K562 (cell line): ENCODE data around the gene UBA7. TPM values are rescaled to one million over a fixed set of nuclear protein-coding genes. Genes with fewer than 3 reads are reported as not detected.

Experiments used
- CSDE1 ChIP-seq, 2 experiments: fragments of 450-650 bp; IDR thresholded peaks; 2 replicates each; pipeline ENCODE4 v1.6.1; 2016; ENCODE audit warnings: mild to moderate bottlenecking in 1 of 2
- ESRRA ChIP-seq: fragments of 450-650 bp; IDR thresholded peaks from 2 replicates; pipeline ENCODE4 v1.6.1; 2014; ENCODE audit warnings: low read depth, mild to moderate bottlenecking, moderate library complexity, borderline replicate concordance
- FOSL1 ChIP-seq: fragments of 200-800 bp; sonication (Bioruptor generic); conservative IDR thresholded peaks from 2 replicates; pipeline ENCODE4 v1.6.1; 2016; ENCODE audit warnings: missing genetic modification characterization, missing compliant biosample characterization
- HOMEZ ChIP-seq: fragments of 250-450 bp; sonication (Bioruptor Pico); IDR thresholded peaks from 2 replicates; pipeline ENCODE4 v1.4.0; 2020; ENCODE audit warnings: mild to moderate bottlenecking, moderate library complexity
- IFI16 ChIP-seq: fragments of 250-450 bp; sonication (Bioruptor Pico); IDR thresholded peaks from 2 replicates; pipeline ENCODE4 v2.1.2; 2022; ENCODE audit warnings: mild to moderate bottlenecking, inconsistent platforms
- POLR2A ChIP-seq: fragments of 450-650 bp; conservative IDR thresholded peaks from 2 replicates; pipeline ENCODE4 v1.6.1; 2016
- RBFOX2 ChIP-seq: fragments of 200-400 bp; formaldehyde crosslinking; IDR thresholded peaks from 2 replicates; pipeline ENCODE4 v1.6.1; 2017; ENCODE audit warnings: low read depth, mild to moderate bottlenecking, low read length, moderate library complexity
- RNF2 ChIP-seq: sonication (generic); IDR thresholded peaks from 2 replicates; pipeline ENCODE4 v1.6.1; 2016
- RREB1 ChIP-seq: fragments of 250-450 bp; sonication (Bioruptor Pico); IDR thresholded peaks from 2 replicates; pipeline ENCODE4 v1.4.0; 2020
- TARDBP ChIP-seq: fragments of 450-650 bp; IDR thresholded peaks from 2 replicates; pipeline ENCODE4 v1.6.1; 2016
- TCF3 ChIP-seq: sonication (generic); formaldehyde crosslinking; IDR thresholded peaks from 2 replicates; pipeline ENCODE4 v1.4.0; 2020; ENCODE audit warnings: mild to moderate bottlenecking, missing genetic modification reagents
- TGIF2 ChIP-seq: sonication (generic); formaldehyde crosslinking; IDR thresholded peaks from 2 replicates; pipeline ENCODE4 v1.8.1; 2022; ENCODE audit warnings: mild to moderate bottlenecking, missing genetic modification reagents, moderate library complexity
- ZEB2 ChIP-seq: fragments of 450-650 bp; IDR thresholded peaks from 2 replicates; pipeline ENCODE4 v1.6.1; 2016
- ZNF232 ChIP-seq: sonication (generic); formaldehyde crosslinking; IDR thresholded peaks from 2 replicates; pipeline ENCODE4 v1.8.0; 2022; ENCODE audit warnings: mild to moderate bottlenecking, missing genetic modification reagents
- ZNF592 ChIP-seq: fragments of 450-650 bp; IDR thresholded peaks from 2 replicates; pipeline ENCODE4 v1.6.1; 2017; ENCODE audit warnings: antibody characterized with exemption, mild to moderate bottlenecking
- ZNF766 ChIP-seq: fragments of 200-800 bp; sonication (Bioruptor generic); conservative IDR thresholded peaks from 2 replicates; pipeline ENCODE4 v1.6.1; 2016; ENCODE audit warnings: missing genetic modification characterization, missing compliant biosample characterization
- ZNF830 ChIP-seq: fragments of 250-450 bp; sonication (Bioruptor Pico); IDR thresholded peaks from 2 replicates; pipeline ENCODE4 v1.5.0; 2021; ENCODE audit warnings: mild to moderate bottlenecking
- polyA plus RNA-seq, 8 experiments: library from polyadenylated mRNA; depleted of rRNA in 4 of 8; stranded (reverse) in 5 of 8; unstranded in 3 of 8; fragments of >200 nt; fragmentation: Nextera tagmentation in 2 of 8; fragmentation: Illumina TruSeq in 1 of 8; extraction: Ambion mirVana in 2 of 8; extraction: Trizol in 1 of 8; gene quantifications; 2 replicates each; pipeline versions ENCODE4 v1.2.1 to v1.2.3, GENCODE V29; 2011 to 2014; ENCODE audit warnings: inconsistent platforms in 1 of 8, missing spikeins in 1 of 8
- total RNA-seq, 7 experiments: library from RNA; depleted of rRNA in 6 of 7; stranded (reverse); fragments of >200 nt in 6 of 7; fragmentation: Illumina TruSeq in 2 of 7; extraction: Trizol in 2 of 7; gene quantifications; 2 replicates each; pipeline versions ENCODE4 v1.2.1 to v1.2.3, GENCODE V29; 2011 to 2021; ENCODE audit warnings: low replicate concordance in 1 of 7

The UBA7 gene
- total and polyA plus RNA-seq, 9 of the 15 experiments (the other 6 are each of a cell fraction or from before 2014, with no cell fraction given): 0.17 to 3.3 (median 2.0) TPM

- TF ChIP-seq HOMEZ (CRISPR knock-in tag): no peak
- no peak for TF ChIP-seq ZEB2
- no peak for TF ChIP-seq TGIF2
- TF ChIP-seq IFI16 (CRISPR knock-in tag): no peak
- 0 out of 2 replicates have a peak, but pooled peaks have one; percentile 27 for TF ChIP-seq POLR2A
- no peak for TF ChIP-seq TARDBP
- TF ChIP-seq RNF2: peak; percentile 75
- 0 out of 2 replicates have a peak, but pooled peaks have one; percentile 38 for TF ChIP-seq ZNF766 (CRISPR knock-in tag)
- no peak for TF ChIP-seq CSDE1 (IDR thresholded peaks at IDR 0.05)
- peak; percentile 41; the same call in 1 of the 2 replicates for TF ChIP-seq RBFOX2
- no peak for TF ChIP-seq RREB1
- TF ChIP-seq ESRRA: no peak
- TF ChIP-seq ZNF592: peak; percentile 41; the same call in 1 of the 2 replicates
- TF ChIP-seq ZNF830 (CRISPR knock-in tag): no peak
- TF ChIP-seq TCF3 (CRISPR knock-in tag): peak; percentile 69
- no peak for TF ChIP-seq ZNF232 (CRISPR knock-in tag)
- TF ChIP-seq FOSL1 (tag): no peak
These were observed 7.7 kb downstream of the UBA7 start (continued) for GRCh38 chr3:49805897-49806701.
